Measurements from ENCODE around the gene WIPF3.

- TF ChIP-seq PAX5 (IDR thresholded peaks at IDR 0.05; ENCODE audit: insufficient read depth, low read length, severe bottlenecking) (no peak), POLR2A (IDR thresholded peaks at IDR 0.05; ENCODE audit: low read depth, low read length) (no peak), SPI1 (IDR thresholded peaks at IDR 0.05; ENCODE audit: low read depth, low read length) (no peak), POLR2AphosphoS5 (IDR thresholded peaks at IDR 0.05; ENCODE audit: low read depth, low read length) (no peak)
Measured at GRCh38 chr7:29795696-29796580, 10.4 kb upstream of the WIPF3 start.

All from GM12891 (cell line).